ENCODE results near the gene LPP.

Gene LPP

GRCh38 chr3:188798556-188799145, 644.7 kb downstream of the LPP start:
- TF ChIP-seq JUND (IDR thresholded peaks at IDR 0.05; ENCODE audit: low read depth) = no peak
- DNase-seq (ENCODE audit: low read depth in 1 of 2, low spot score in 1 of 2) = no peak
- in situ Hi-C loops (cut with HindIII; ENCODE audit: low pct_unique_long_range_greater_than_20kb, low sequenced_read_pairs) = no loop called here

DNA sequence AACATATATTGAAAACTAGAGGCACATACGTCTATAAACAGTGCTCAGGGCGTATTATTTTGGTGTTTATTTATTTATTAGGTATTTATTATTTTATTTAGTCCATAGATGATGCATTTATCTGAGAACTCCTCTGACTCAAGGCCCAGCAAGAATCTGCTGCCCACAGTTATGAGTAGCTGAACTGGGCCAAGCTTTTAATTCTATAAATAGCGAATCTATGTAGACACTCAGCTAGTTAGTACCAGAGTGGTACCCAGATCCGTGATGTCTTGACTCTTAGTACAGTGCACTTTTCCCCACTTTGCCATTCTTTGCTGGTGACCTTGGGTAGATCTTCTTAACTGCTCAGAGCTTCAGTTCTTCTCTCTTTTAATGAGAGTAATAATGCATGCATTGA, 647.4 kb downstream of the LPP start:
- in situ Hi-C loops (cut with HindIII; ENCODE audit: low pct_unique_long_range_greater_than_20kb, low sequenced_read_pairs) = no loop called here
- no peak for TF ChIP-seq JUND (IDR thresholded peaks at IDR 0.05; ENCODE audit: low read depth)
- DNase-seq (ENCODE audit: low read depth in 1 of 2, low spot score in 1 of 2) = no peak

GRCh38 chr3:188802645-188803044, 648.7 kb downstream of the LPP start:
- no peak for DNase-seq (ENCODE audit: low read depth in 1 of 2, low spot score in 1 of 2)
- TF ChIP-seq JUND (IDR thresholded peaks at IDR 0.05; ENCODE audit: low read depth) = no peak
- in situ Hi-C loops (cut with HindIII; ENCODE audit: low pct_unique_long_range_greater_than_20kb, low sequenced_read_pairs) = no loop called here

DNA sequence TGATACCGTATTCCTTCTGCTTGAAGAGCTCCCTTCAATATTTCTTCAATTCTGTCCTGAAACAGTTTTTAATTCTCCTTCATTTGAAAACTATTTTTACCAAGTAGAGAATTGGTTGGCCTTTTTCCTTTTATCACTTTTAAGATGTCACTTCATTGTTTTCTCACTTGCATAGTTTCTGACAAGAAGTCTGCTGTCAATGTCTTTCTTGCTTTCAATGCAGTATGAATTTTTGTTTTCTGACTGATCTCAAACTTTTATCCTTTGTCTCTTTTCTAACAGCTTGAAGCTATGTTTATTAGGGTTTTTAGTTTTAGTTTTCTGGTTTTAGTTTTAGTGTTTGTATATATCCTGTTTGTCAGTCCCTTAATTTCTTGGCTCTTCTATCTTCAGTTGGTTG, 653.0 kb downstream of the LPP start:
- no peak for TF ChIP-seq JUND (IDR thresholded peaks at IDR 0.05; ENCODE audit: low read depth)
- DNase-seq (ENCODE audit: low read depth in 1 of 2, low spot score in 1 of 2) = peak in 1 of 2 experiments; percentile 32
- in situ Hi-C loops (cut with HindIII; ENCODE audit: low pct_unique_long_range_greater_than_20kb, low sequenced_read_pairs) = no loop called here

GRCh38 chr3:188812198-188812597, 658.2 kb downstream of the LPP start:
- no peak for DNase-seq (ENCODE audit: low read depth in 1 of 2, low spot score in 1 of 2)
- in situ Hi-C loops (cut with HindIII; ENCODE audit: low pct_unique_long_range_greater_than_20kb, low sequenced_read_pairs) = no loop called here
- no peak for TF ChIP-seq JUND (IDR thresholded peaks at IDR 0.05; ENCODE audit: low read depth)

- no peak for TF ChIP-seq JUND (IDR thresholded peaks at IDR 0.05; ENCODE audit: low read depth)
- DNase-seq (ENCODE audit: low read depth in 1 of 2, low spot score in 1 of 2) = no peak
- in situ Hi-C loops (cut with HindIII; ENCODE audit: low pct_unique_long_range_greater_than_20kb, low sequenced_read_pairs) = no loop called here
Measured at GRCh38 chr3:188814581-188814980, 660.6 kb downstream of the LPP start.

GRCh38 chr3:188817103-188817934, 663.4 kb downstream of the LPP start:
- DNase-seq (ENCODE audit: low read depth in 1 of 2, low spot score in 1 of 2) = peak; percentile 35 to 52
- TF ChIP-seq JUND (IDR thresholded peaks at IDR 0.05; ENCODE audit: low read depth) = no peak
- in situ Hi-C loops (cut with HindIII; ENCODE audit: low pct_unique_long_range_greater_than_20kb, low sequenced_read_pairs) = no loop called here

GRCh38 chr3:188817935-188818269, 663.9 kb downstream of the LPP start:
- DNase-seq (ENCODE audit: low read depth in 1 of 2, low spot score in 1 of 2) = no peak
- in situ Hi-C loops (cut with HindIII; ENCODE audit: low pct_unique_long_range_greater_than_20kb, low sequenced_read_pairs) = no loop called here
- TF ChIP-seq JUND (IDR thresholded peaks at IDR 0.05; ENCODE audit: low read depth) = no peak

- TF ChIP-seq JUND (IDR thresholded peaks at IDR 0.05; ENCODE audit: low read depth) = no peak
- in situ Hi-C loops (cut with HindIII; ENCODE audit: low pct_unique_long_range_greater_than_20kb, low sequenced_read_pairs) = no loop called here
- no peak for DNase-seq (ENCODE audit: low read depth in 1 of 2, low spot score in 1 of 2)
Measured at GRCh38 chr3:188818282-188818681, 664.3 kb downstream of the LPP start.

- in situ Hi-C loops (cut with HindIII; ENCODE audit: low pct_unique_long_range_greater_than_20kb, low sequenced_read_pairs) = no loop called here
- no peak for DNase-seq (ENCODE audit: low read depth in 1 of 2, low spot score in 1 of 2)
- TF ChIP-seq JUND (IDR thresholded peaks at IDR 0.05; ENCODE audit: low read depth) = no peak
Measured at GRCh38 chr3:188819939-188820338, 666.0 kb downstream of the LPP start.

- DNase-seq (ENCODE audit: low read depth in 1 of 2, low spot score in 1 of 2) = no peak
- TF ChIP-seq JUND (IDR thresholded peaks at IDR 0.05; ENCODE audit: low read depth) = no peak
Measured at GRCh38 chr3:188822004-188822403, 668.0 kb downstream of the LPP start.

DNA sequence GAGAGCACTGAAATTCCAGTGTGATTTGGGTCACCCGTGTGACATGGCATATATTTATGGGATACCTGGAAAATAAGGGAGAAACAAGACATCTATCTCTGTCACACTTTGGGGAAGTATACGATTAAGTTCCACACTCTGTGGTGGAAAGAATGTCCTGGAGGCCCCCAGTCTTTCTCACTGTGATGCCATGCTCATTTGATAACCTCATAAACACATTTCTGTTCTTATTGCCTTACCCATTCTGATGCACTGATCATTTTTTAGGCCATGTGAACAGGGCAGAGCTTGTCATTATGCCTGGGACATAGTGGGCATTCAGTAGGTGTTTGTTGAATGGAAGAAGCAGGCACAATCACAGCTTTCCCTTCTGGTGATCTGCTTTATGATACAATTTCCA, 668.5 kb downstream of the LPP start:
- TF ChIP-seq JUND (IDR thresholded peaks at IDR 0.05; ENCODE audit: low read depth) = no peak
- in situ Hi-C loops (cut with HindIII; ENCODE audit: low pct_unique_long_range_greater_than_20kb, low sequenced_read_pairs) = no loop called here

More at GRCh38 chr3:188822004-188822403, 668.0 kb downstream of the LPP start:
- in situ Hi-C loops (cut with HindIII; ENCODE audit: low pct_unique_long_range_greater_than_20kb, low sequenced_read_pairs) = no loop called here

DNA sequence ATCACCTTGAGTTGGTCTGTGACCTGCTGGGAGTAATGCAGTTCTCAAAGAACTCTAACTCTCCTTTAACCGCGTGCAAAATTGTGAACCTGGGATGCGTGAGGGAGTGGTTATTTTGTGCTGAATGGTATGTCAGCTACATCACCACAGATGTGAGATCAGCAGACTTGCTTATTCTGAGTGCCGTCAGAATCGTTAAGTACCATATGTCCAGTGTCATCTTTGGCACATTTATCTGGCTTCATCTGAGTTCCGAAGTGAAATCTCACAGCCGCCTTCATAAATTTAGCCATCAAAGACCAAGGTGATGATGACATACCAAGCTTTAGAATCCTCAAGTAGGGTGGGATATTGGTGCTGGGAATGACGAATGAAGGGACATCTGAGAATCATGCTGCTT, 670.6 kb downstream of the LPP start:
- in situ Hi-C loops (cut with HindIII; ENCODE audit: low pct_unique_long_range_greater_than_20kb, low sequenced_read_pairs) = no loop called here
- DNase-seq (ENCODE audit: low read depth in 1 of 2, low spot score in 1 of 2) = no peak
- no peak for TF ChIP-seq JUND (IDR thresholded peaks at IDR 0.05; ENCODE audit: low read depth)

More for the DNA sequence above, 668.5 kb downstream of the LPP start:
- no peak for DNase-seq (ENCODE audit: low read depth in 1 of 2, low spot score in 1 of 2)
